ENCODE data around the gene MMP24. TPM values are rescaled to one million over a fixed set of nuclear protein-coding genes. Genes with fewer than 3 reads are reported as not detected.
"Not testable (repeated sequence)": the region's sequence is repeated elsewhere in the genome, so short reads cannot be mapped to it uniquely, and the experiment has no call there.

Gene MMP24
- total and polyA plus RNA-seq, 2 donors (not counting 1 experiment from before 2014, with no cell fraction given): 0.17 to 0.49 TPM

- no peaks in the 10 kb centered on the region for H3K36me3 ChIP-seq (ENCODE audit: control insufficient read depth, insufficient read depth, low read length)
- H3K27me3 ChIP-seq (ENCODE audit: control insufficient read depth, insufficient read depth, low read length): no peaks in the 10 kb centered on the region
- DNase-seq (ENCODE audit: low read depth in 2 of 2): peak; percentile 90 to 96
- H3K9me3 ChIP-seq (ENCODE audit: control insufficient read depth, insufficient read depth, low read depth, low read length): no peaks in the 10 kb centered on the region
- H3K4me1 ChIP-seq (ENCODE audit: control insufficient read depth, extremely low read depth, insufficient read depth, low read length): peaks cover 51% of the 10 kb centered on the region
- peak overlapping the region; percentile 1 for H3K4me2 ChIP-seq (ENCODE audit: extremely low read depth, insufficient read depth, low read length)
- H3K79me2 ChIP-seq (ENCODE audit: control insufficient read depth, insufficient read depth, low read length): no peaks in the 10 kb centered on the region
- H3K4me3 ChIP-seq (replicated peaks in 1 of 4; ENCODE audit: control extremely low read depth in 1 of 4, insufficient read depth in 1 of 4, low read depth in 3 of 4, low read length in 4 of 4): no peak overlapping the region
- peak overlapping the region; percentile 68 for H3K27ac ChIP-seq (ENCODE audit: insufficient read depth, low read length)
- H2AFZ ChIP-seq (ENCODE audit: low read length): no peak overlapping the region
- no peak overlapping the region for H3K9ac ChIP-seq (ENCODE audit: insufficient read depth, low read length)
- no peaks in the 10 kb centered on the region for H4K20me1 ChIP-seq (ENCODE audit: control insufficient read depth, extremely low read depth, insufficient read depth, low read length)
- no peak for TF ChIP-seq CTCF (conservative IDR thresholded peaks at IDR 0.05 in 1 of 2, IDR thresholded peaks at IDR 0.05 in 1 of 2; ENCODE audit: low read depth in 1 of 2, low read length in 2 of 2)
- no peak for TF ChIP-seq EZH2 (IDR thresholded peaks at IDR 0.05; ENCODE audit: low read length, missing control alignments)
Measured at GRCh38 chr20:35312318-35312717, 85.8 kb downstream of the MMP24 start.

GRCh38 chr20:35314816-35315631 lies 88.5 kb downstream of the MMP24 start:
- Histone ChIP-seq H2AFZ (ENCODE audit: low read length) (no peak overlapping the region), H3K4me2 (ENCODE audit: extremely low read depth, insufficient read depth, low read length) (no peak overlapping the region), H3K79me2 (ENCODE audit: control insufficient read depth, insufficient read depth, low read length) (no peaks in the 10 kb centered on the region), H3K9me3 (ENCODE audit: control insufficient read depth, insufficient read depth, low read depth, low read length) (no peaks in the 10 kb centered on the region), H3K27ac (ENCODE audit: insufficient read depth, low read length) (peak overlapping the region; percentile 31), H3K9ac (ENCODE audit: insufficient read depth, low read length) (no peak overlapping the region), H3K36me3 (ENCODE audit: control insufficient read depth, insufficient read depth, low read length) (no peaks in the 10 kb centered on the region), H3K4me3 (replicated peaks in 1 of 4; ENCODE audit: control extremely low read depth in 1 of 4, insufficient read depth in 1 of 4, low read depth in 3 of 4, low read length in 4 of 4) (no peak overlapping the region), H4K20me1 (ENCODE audit: control insufficient read depth, extremely low read depth, insufficient read depth, low read length) (no peaks in the 10 kb centered on the region), H3K4me1 (ENCODE audit: control insufficient read depth, extremely low read depth, insufficient read depth, low read length) (peaks cover 50% of the 10 kb centered on the region), H3K27me3 (ENCODE audit: control insufficient read depth, insufficient read depth, low read length) (no peaks in the 10 kb centered on the region)
- peak in 1 of 2 donors; percentile 66 for DNase-seq (ENCODE audit: low read depth in 2 of 2)
- TF ChIP-seq CTCF (conservative IDR thresholded peaks at IDR 0.05 in 1 of 2, IDR thresholded peaks at IDR 0.05 in 1 of 2; ENCODE audit: low read depth in 1 of 2, low read length in 2 of 2): no peak
- TF ChIP-seq EZH2 (IDR thresholded peaks at IDR 0.05; ENCODE audit: low read length, missing control alignments): no peak

GRCh38 chr20:35315632-35316020 lies 89.1 kb downstream of the MMP24 start:
- not testable (repeated sequence) for H3K9me3 ChIP-seq (ENCODE audit: control insufficient read depth, insufficient read depth, low read depth, low read length); H3K79me2 ChIP-seq (ENCODE audit: control insufficient read depth, insufficient read depth, low read length); H3K4me3 ChIP-seq (replicated peaks in 1 of 4; ENCODE audit: control extremely low read depth in 1 of 4, insufficient read depth in 1 of 4, low read depth in 3 of 4, low read length in 4 of 4); H3K9ac ChIP-seq (ENCODE audit: insufficient read depth, low read length); H3K36me3 ChIP-seq (ENCODE audit: control insufficient read depth, insufficient read depth, low read length); H2AFZ ChIP-seq (ENCODE audit: low read length); H3K4me2 ChIP-seq (ENCODE audit: extremely low read depth, insufficient read depth, low read length); DNase-seq (ENCODE audit: low read depth in 2 of 2); H3K27me3 ChIP-seq (ENCODE audit: control insufficient read depth, insufficient read depth, low read length); H4K20me1 ChIP-seq (ENCODE audit: control insufficient read depth, extremely low read depth, insufficient read depth, low read length)
- Histone ChIP-seq H3K27ac (ENCODE audit: insufficient read depth, low read length) (peak overlapping the region; percentile 9), H3K4me1 (ENCODE audit: control insufficient read depth, extremely low read depth, insufficient read depth, low read length) (peaks cover 56% of the 10 kb centered on the region)

All from fibroblast of lung (primary cell).